ENCODE results near the gene SPI1. TPM values are rescaled to one million over a fixed set of nuclear protein-coding genes. Genes with fewer than 3 reads are reported as not detected.

SPI1 gene
- polyA plus RNA-seq, 2 of the 4 experiments (the other 2 are of a cell fraction): 0.14 TPM; not detected in 1

GRCh38 chr11:47348859-47349258 lies 29.5 kb downstream of the SPI1 start:
- CTCF ChIA-PET: interaction anchor here (0.6 to 4.3 kb wide), 14 partner anchors 8 to 185 kb away, joined by 3 to 21 read pairs (median 4); partner anchors contain the start of genes ARFGAP2 and NR1H3
- H3K4me2 ChIP-seq: no peak overlapping the region
- POLR2A ChIA-PET: interaction anchor here (0.6 kb wide), 1 partner anchor 78 kb away, joined by 3 read pairs; no protein-coding TSS in a partner anchor
- DNase-seq (ENCODE audit: low read depth in 1 of 2, low spot score in 1 of 2) (peak; percentile 50 to 63), FAIRE-seq (no peak), ATAC-seq (peak; percentile 44 to 77; a peak in 3 of 6 replicates)
- H3K4me3 ChIP-seq: no peak overlapping the region
- no peaks in the 10 kb centered on the region for H3K4me1 ChIP-seq
- WGBS (ENCODE audit: missing lambda C conversion rate): 46% methylated on average over 8 of the region's 8 CpGs
- no peak overlapping the region for H3K27ac ChIP-seq
- H3K9me3 ChIP-seq: no peaks in the 10 kb centered on the region
- TF ChIP-seq SMC3 (IDR thresholded peaks at IDR 0.05): peak; percentile 33; the same call in 2 of the 3 replicates
- TF ChIP-seq, protein P1, sequence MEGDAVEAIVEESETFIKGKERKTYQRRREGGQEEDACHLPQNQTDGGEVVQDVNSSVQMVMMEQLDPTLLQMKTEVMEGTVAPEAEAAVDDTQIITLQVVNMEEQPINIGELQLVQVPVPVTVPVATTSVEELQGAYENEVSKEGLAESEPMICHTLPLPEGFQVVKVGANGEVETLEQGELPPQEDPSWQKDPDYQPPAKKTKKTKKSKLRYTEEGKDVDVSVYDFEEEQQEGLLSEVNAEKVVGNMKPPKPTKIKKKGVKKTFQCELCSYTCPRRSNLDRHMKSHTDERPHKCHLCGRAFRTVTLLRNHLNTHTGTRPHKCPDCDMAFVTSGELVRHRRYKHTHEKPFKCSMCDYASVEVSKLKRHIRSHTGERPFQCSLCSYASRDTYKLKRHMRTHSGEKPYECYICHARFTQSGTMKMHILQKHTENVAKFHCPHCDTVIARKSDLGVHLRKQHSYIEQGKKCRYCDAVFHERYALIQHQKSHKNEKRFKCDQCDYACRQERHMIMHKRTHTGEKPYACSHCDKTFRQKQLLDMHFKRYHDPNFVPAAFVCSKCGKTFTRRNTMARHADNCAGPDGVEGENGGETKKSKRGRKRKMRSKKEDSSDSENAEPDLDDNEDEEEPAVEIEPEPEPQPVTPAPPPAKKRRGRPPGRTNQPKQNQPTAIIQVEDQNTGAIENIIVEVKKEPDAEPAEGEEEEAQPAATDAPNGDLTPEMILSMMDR (IDR thresholded peaks at IDR 0.05): peak; percentile 33
- no peak for TF ChIP-seq EHMT2 (IDR thresholded peaks at IDR 0.05; ENCODE audit: low read depth)
- peak; percentile 50 to 69; a peak in 4 of 5 replicates for TF ChIP-seq RAD21 (conservative IDR thresholded peaks at IDR 0.05 in 1 of 2, IDR thresholded peaks at IDR 0.05 in 1 of 2)

DNA sequence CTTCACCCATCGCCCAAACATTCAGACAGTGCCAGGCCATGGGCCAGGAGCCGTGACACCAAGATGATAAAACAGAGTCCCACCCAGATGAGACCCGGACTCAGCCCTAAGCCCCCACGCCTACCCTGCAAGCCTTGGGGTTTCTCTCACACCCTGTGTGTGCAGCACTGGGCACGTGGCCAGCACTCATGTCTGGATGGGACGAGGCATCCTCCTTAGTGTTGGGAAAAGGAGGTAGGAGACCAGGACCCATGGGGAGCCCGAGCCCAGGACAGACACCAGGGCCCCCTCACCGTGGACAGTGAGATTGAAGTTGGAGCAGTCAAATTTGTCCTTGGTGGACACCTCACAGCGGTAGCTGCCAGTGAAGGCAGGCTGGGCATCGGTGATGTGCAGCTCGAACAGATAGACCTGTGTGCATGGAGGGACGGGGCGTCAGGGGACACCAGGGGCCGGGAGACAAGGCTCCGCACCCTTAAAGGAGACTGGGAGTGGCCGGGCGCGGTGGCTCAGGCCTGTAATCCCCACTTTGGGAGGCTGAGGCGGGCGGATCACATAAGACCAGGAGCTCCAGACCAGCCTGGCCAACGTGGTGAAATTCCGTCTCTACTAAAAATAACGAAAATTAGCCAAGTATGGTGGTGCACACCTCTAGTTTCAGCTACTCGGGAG lies 30.1 kb downstream of the SPI1 start:
- no peak overlapping the region for H3K4me3 ChIP-seq
- CTCF ChIA-PET: interaction anchor here (1.2 to 4.3 kb wide), 8 partner anchors 77 to 170 kb away, joined by 3 to 21 read pairs (median 6); partner anchors contain the start of genes ARFGAP2 and NR1H3
- FAIRE-seq (no peak), DNase-seq (ENCODE audit: low read depth in 1 of 2, low spot score in 1 of 2) (no peak), ATAC-seq (no peak)
- H3K4me2 ChIP-seq: no peak overlapping the region
- H3K9me3 ChIP-seq: no peaks in the 10 kb centered on the region
- H3K4me1 ChIP-seq: no peaks in the 10 kb centered on the region
- WGBS (ENCODE audit: missing lambda C conversion rate): 72% methylated on average over 24 of the region's 24 CpGs
- POLR2A ChIA-PET: interaction anchor here (0.6 kb wide), 1 partner anchor 77 kb away, joined by 3 read pairs; no protein-coding TSS in a partner anchor
- H3K27ac ChIP-seq: no peak overlapping the region
- TF ChIP-seq NR3C1 (IDR thresholded peaks at IDR 0.05) (no peak), HOXA7 (CRISPR knock-in tag; IDR thresholded peaks at IDR 0.05) (no peak), HDAC2 (IDR thresholded peaks at IDR 0.05) (no peak)

GRCh38 chr11:47347137-47347536 lies 31.2 kb downstream of the SPI1 start:
- TF ChIP-seq NPAS2 (CRISPR knock-in tag; IDR thresholded peaks at IDR 0.05; ENCODE audit: borderline replicate concordance) (no peak), ZFP36 (IDR thresholded peaks at IDR 0.05; ENCODE audit: borderline replicate concordance, partially characterized antibody) (peak; percentile 8)
- 68% methylated on average over 5 of the region's 5 CpGs for WGBS (ENCODE audit: missing lambda C conversion rate)
- Histone ChIP-seq H3K4me2 (no peak overlapping the region), H3K9me3 (no peaks in the 10 kb centered on the region), H3K27ac (no peak overlapping the region), H3K4me3 (no peak overlapping the region), H3K4me1 (no peaks in the 10 kb centered on the region)
- FAIRE-seq: no peak
- no peak for ATAC-seq
- no peak for DNase-seq (ENCODE audit: low read depth in 1 of 2, low spot score in 1 of 2)
- CTCF ChIA-PET: interaction anchor here (1.0 to 6.9 kb wide), 6 partner anchors 8 to 90 kb away, joined by 3 to 40 read pairs (median 3); no protein-coding TSS in a partner anchor
- POLR2A ChIA-PET: no interaction called here

- CTCF ChIA-PET: interaction anchor here (0.6 to 6.9 kb wide), 4 partner anchors 9 to 83 kb away, joined by 3 to 40 read pairs (median 3); no protein-coding TSS in a partner anchor
- 79% methylated on average over 15 of the region's 18 CpGs for WGBS (ENCODE audit: missing lambda C conversion rate)
- TF ChIP-seq KDM5A (IDR thresholded peaks at IDR 0.05) (no peak), TFCP2L1 (CRISPR knock-in tag; IDR thresholded peaks at IDR 0.05) (no peak), USF2 (IDR thresholded peaks at IDR 0.05) (no peak), BHLHE40 (IDR thresholded peaks at IDR 0.05; ENCODE audit: low read depth, low read length) (no peak), FOSL2 (IDR thresholded peaks at IDR 0.05) (no peak), FOSL2 (CRISPR knock-in tag; IDR thresholded peaks at IDR 0.05) (no peak), ZFP36 (IDR thresholded peaks at IDR 0.05; ENCODE audit: borderline replicate concordance, partially characterized antibody) (no peak), POLR2A (IDR thresholded peaks at IDR 0.05; ENCODE audit: low read length) (no peak), MYC (IDR thresholded peaks at IDR 0.05; ENCODE audit: borderline replicate concordance, low read length) (no peak), ZNF302 (CRISPR knock-in tag; IDR thresholded peaks at IDR 0.05) (no peak), JUNB (IDR thresholded peaks at IDR 0.05) (no peak), RFX5 (IDR thresholded peaks at IDR 0.05) (no peak), EHMT2 (IDR thresholded peaks at IDR 0.05; ENCODE audit: low read depth) (no peak), EP300 (IDR thresholded peaks at IDR 0.05) (no peak), E2F6 (IDR thresholded peaks at IDR 0.05; ENCODE audit: borderline replicate concordance, low read depth) (no peak), CHD2 (IDR thresholded peaks at IDR 0.05; ENCODE audit: low read length, partially characterized antibody) (no peak), HOXB13 (CRISPR knock-in tag; IDR thresholded peaks at IDR 0.05; ENCODE audit: low read depth) (no peak)
- TF ChIP-seq, protein P2, sequence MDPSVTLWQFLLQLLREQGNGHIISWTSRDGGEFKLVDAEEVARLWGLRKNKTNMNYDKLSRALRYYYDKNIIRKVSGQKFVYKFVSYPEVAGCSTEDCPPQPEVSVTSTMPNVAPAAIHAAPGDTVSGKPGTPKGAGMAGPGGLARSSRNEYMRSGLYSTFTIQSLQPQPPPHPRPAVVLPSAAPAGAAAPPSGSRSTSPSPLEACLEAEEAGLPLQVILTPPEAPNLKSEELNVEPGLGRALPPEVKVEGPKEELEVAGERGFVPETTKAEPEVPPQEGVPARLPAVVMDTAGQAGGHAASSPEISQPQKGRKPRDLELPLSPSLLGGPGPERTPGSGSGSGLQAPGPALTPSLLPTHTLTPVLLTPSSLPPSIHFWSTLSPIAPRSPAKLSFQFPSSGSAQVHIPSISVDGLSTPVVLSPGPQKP (IDR thresholded peaks at IDR 0.05; ENCODE audit: low read depth, low read length): no peak
- Histone ChIP-seq H3K27ac (no peak overlapping the region), H3K4me2 (no peak overlapping the region), H3K4me3 (no peak overlapping the region), H3K9me3 (no peaks in the 10 kb centered on the region), H3K4me1 (no peaks in the 10 kb centered on the region)
- POLR2A ChIA-PET: no interaction called here
- FAIRE-seq (no peak), DNase-seq (ENCODE audit: low read depth in 1 of 2, low spot score in 1 of 2) (no peak), ATAC-seq (no peak)
Observed at GRCh38 chr11:47345890-47346563, 32.3 kb downstream of the SPI1 start.

Data from A549 (cell line).